DMS53 treated with DMSO at 0.1 percent for 48 hours (cell line): Measurements from ENCODE around the gene NR0B2.
"Not testable (repeated sequence)": the region's sequence is repeated elsewhere in the genome, so short reads cannot be mapped to it uniquely, and the experiment has no call there.

ENCODE experiments used
- DNase-seq: peaks from one replicate; lab custom pipeline; 2025; ENCODE audit not compliant: unreplicated experiment; lab: John Stamatoyannopoulos, UW

The NR0B2 gene, protein sequence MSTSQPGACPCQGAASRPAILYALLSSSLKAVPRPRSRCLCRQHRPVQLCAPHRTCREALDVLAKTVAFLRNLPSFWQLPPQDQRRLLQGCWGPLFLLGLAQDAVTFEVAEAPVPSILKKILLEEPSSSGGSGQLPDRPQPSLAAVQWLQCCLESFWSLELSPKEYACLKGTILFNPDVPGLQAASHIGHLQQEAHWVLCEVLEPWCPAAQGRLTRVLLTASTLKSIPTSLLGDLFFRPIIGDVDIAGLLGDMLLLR

DNA sequence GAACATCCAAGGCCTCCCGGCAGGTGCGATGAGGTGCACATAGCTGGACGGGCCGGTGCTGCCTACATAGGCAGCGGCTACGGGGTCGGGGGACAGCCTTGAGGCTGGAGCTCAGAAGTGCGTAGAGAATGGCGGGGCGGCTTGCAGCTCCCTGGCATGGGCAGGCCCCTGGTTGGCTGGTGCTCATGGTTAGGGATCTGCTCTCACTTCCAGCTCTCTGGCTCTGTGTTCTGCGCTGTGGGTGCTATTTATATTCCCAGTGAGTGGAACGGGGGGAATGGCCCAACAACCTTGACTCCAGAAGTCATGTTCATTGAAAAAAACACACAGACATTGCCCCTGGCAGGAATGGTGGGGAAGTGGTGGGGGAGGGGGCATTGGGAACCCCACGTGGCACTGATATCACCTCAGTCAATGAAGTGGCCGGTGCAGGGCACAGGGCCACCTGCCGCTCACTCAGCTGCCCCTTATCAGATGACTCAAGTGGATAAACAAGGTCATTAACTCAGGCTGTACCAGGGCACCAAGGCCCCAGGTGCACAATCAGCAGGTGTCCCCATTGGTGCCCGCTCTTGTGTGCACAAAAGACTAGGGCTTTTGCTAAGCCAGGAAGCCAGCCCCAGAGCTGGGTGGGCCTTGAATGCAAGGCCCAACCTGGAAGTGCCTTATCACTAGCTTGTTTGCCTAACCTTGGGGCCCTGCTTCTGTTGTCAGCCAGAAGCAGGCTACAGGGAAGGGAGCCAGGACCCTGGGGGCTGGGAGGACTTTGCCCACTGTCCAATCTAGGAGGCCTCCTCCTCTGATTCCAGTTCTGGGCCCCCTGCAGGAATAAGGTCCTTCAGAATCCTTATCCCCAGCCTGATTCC is at the start of gene NR0B2:
Gene NR0B2 (minus strand): TSS at position 222 of the 866 bp plus-strand sequence. CDS start 35 bp downstream, at position 187.
- peak; percentile 99 for DNase-seq

DNA sequence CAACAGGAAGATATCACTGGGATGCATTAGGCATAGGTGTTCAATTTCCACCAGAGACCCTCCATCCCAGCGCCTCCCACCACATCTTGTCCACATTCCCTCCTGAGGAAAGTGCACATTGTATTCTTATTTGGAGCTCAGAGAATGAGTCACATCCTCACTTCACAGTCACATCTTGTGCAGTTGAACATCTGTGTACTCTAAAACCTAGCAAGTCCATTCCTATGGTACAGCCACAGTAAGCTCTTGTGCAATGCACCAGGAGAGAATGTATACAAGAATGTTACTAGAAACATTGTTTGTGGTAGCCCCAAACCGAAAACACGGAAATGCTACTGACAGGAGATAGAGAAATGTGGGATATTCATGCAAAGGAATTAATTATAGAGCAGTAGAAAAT is 48.1 kb upstream of the NR0B2 start:
- DNase-seq = peak; percentile 37

DNA sequence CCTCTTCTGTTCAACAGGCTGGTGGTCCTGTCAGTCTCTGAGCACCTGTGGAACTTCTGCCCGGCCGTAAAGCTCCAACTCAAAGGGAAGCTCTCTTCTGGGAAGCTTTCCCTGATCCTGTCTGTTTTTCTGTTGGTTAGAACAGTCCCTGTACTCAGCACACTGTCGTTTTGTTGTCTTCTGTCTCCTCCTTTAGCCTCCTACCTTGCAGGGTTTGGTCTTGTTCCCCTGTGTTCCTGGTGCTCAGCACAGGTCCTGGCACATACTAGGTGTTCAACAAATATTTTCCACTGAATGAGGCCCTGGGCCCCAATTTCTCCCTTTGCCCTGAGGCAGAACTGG is 46.8 kb upstream of the NR0B2 start:
- DNase-seq = no peak

DNA sequence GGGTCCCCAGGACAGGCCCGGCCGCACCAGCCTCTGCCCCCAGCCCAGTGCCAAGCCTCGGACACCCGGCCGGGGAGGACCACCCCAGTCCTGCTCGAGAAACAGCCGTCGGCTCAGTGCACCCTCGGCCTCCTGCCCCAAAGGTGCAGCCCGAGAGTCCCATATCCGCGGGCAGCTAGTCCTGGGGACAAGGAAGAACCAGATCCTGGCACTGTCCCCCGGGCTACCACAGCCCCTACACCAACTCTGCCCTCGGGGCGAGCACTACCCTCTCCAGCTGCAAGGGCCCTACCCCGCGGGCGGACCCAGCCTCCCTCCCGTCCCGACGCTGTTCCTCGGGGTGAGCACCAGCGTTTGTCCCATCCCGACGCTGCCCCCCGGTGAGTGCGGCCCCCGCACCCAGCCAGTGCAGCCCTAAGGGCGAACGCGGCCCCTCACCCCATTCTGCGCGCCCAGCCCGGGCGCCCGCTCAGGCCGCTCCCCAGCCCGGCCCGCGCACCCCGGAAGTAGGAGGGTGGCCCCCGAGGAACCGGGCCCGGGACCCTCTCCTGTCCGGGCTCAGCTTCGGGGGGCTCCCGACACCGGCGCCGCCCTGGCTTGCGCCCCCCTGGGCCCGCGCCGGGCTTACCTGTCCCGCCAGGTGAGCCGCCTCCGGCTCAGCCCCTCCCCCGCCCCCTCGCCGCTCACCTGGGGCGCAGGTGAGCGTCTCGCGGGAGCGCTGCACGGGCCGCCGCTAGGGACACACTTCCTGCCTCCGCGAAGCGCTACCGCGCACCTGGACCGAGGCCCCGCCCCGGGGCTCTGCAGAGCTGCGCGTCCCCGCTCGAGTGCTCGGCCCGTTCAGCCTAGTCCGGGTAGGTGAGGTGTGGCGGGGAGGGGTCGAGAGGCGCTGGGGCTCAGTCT is 46.2 kb upstream of the NR0B2 start, which contains the start of gene KDF1:
Gene KDF1 (minus strand): TSS at position 747 of the 903 bp plus-strand sequence. CDS start 8,088 bp downstream, outside the sequence.
- DNase-seq = peak; percentile 80

DNA sequence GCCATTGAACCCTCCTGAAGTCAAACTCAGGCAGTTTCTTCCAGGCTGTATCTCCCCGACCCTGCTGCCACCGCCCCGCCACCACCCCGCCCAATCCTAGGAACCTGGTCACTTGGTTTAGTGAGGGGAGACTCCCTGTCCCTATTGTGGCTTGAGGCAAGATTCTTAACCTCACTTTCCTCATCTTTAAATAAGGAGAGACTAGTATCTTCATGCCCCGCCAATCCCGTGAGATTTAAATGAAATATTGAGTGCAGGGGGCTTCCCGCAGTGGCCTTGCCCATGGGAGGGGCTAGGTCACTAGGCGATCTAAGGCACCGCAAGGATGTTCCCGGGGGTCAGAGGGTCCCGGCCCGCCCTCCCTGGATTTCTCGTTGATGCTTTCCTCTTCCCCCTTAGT is 45.5 kb upstream of the NR0B2 start:
- DNase-seq = no peak

DNA sequence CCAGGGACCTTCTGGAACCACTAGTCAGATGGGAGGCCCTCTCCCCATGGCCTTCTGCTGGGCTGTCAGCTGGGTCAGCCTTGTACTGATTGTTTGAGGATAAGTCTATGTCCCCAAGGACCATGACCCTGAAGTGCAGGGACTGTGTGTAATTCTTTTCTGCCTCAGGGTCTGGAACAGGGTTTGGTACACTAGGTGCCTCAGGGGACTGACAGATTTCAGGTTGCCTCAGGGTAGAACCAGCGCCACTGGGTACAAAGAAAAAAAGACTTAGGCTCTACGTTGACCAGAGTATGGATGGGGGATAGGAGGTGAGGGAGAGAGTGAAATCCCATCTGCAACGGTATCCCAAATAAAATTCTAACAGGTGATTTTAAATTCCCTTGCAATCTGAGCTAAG is 43.5 kb upstream of the NR0B2 start:
- no peak for DNase-seq

DNA sequence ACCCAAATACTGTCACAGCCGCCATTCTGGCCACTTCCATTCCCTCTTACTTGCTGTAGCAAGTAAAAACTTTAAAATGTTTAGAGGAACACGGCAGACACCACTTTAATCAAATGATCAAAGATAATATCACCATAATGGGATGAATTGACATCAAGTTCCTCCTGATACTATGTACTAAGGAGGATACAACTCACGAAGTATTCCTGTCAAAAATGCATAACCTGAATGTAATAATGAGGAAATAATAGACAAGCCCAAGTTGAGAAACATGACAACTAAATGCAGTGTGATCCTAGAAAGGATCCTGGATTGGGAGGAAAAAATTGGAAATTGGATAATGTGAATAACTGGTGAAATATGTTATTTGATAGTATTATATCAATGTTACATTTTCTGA is 42.5 kb upstream of the NR0B2 start:
- DNase-seq = no peak

DNA sequence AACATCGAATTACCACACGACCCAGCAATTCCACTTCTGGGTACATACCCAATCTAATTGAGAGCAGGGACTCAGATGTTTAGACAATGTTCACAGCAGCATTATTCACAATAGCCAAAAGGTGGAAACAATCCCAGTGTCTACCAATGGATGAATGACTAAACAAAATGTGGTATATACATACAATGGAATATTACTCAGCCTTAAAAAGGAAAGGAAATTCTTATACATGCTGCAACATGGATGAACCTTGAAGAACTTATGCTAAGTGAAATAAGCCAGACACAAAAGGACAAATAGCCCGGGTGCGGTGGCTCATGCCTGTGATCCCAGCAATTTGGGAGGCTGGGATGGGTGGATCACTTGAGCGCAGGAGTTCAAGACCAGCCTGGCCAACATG is 39.6 kb upstream of the NR0B2 start:
- no peak for DNase-seq

DNA sequence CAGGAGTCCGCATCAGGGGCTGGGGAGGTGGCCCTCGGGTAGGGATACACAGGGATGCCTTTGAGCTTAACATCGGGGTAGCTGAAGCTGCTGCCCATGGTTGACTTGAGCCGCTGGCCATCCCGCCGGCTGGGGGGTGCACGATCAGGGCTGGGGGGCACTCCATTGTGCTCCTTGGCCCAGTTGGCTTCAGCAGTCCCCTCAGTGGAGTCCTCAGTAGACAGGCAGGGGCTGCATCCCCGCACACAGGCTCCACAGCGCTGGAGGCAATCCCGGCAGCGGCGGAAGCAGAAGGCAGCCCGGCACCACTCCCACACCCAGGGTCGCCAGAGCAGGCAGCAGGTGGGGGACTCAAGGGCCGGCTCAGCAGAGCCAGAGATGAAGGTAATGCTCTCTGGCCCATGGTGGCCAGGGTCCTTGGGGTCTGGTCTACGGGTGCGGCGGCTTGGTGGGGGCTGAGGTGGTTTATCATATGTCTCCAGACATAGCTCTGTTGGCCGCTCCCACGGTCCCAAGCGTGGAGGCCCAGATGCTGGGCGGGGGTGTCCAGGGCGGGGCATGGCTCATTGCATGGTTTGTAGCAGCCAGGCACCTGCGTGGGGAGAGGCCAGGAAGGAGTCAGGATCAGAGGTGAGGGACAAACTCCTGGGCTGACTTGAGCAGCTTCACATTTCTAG is 38.2 kb upstream of the NR0B2 start:
- DNase-seq = no peak

DNA sequence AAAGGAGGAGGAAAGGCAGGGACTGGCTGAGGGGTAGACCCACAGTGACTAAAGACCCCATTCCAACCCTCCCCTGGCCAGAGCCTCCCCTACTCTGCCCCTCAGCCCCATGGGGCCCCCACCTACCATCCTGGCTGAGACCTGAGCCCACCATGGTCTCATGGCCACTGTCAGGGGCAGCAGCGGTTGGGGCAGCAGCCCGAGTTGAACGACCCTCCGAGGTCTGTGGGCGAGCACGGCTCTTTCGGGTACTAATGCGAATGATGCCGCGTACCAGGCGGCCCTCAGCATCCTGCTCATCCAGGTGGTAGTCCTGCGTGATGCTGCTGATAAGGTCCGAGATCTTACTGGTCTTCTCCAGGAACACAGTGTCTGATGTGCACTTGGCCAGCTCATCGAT is 37.4 kb upstream of the NR0B2 start:
- DNase-seq = no peak

DNA sequence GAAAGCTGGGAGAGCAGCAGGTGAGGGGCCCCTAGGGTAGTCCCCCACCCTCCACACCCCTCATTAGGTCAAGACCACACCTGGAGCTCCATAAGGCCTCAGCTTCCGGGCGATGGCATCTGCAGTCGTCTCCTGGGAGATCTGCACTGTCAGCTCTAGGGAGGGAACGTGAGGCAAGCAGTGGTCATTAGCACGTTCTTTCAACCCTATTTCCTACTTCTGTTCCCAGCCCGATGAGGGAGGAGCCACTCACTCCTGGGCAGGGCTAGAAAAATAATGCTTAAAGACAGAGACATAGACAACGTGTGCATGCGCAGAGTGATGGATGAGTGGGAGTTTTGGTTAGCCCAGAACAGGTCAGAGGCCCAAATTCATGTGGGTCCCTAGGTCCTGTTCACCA is 36.8 kb upstream of the NR0B2 start:
- DNase-seq = no peak

DNA sequence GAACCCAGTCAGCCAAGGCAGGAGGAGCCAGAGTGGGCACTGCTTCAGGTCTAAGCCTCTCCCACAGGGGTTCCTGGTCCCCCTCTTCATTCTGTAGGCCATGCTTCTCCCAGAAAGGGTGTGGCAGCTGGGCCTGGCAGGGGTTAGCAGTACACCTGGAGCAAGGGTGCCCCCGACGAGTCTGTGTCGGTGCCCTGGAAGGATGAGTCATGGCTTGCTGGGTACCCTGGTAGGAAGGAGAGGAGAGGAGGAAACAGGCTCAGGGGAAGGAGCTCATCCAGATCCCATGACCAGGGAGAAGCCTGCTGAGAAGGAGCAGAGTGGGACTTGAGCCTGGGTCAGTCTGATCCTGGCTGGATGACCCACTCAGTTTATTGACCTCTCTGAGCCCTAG is 36.1 kb upstream of the NR0B2 start:
- no peak for DNase-seq

DNA sequence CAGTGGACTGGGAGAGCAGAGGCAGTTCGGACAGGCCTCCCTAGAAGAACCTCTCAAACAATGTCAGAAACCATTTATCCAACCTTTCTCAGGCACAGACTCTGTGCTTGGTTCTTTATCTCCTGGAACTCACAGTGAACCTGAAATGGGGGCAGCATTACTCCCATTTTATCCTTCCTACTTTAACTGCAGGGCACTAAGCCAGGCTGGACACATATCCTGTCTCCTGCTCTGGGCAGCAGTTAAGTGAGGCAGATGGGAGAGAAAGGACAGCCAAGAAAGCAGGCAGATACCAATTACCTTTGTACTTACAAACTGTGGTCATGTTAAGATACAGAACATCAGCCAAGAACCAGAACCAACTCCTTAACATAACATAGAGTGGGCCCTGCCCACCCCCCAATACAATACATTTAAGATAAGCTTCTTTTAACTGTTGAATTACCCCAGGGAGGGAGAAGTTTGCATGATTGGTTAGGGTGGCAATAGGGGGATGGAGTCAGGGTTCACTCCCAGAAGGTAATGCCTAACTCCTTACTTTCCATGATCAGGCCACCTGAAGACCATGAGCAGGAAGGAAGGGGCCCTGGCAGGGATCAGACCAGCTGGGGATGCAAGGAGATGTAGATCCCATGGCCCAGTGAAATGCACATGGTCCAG is 35.6 kb upstream of the NR0B2 start:
- DNase-seq = no peak

DNA sequence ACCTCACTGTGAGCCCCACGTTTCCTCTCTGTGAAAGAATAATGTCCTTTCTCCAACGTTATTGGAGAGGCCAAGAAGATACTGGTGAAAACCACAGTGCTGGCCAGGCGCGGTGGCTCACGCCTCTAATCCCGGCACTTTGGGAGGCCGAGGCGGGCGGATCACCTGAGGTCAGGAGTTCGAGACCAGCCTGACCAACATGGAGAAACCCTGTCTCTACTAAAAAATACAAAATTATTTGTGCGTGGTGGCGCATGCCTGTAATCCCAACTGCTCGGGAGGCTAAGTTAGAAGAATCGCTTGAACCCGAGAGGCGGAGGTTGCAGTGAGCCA is 34.9 kb upstream of the NR0B2 start:
- DNase-seq = not testable (repeated sequence)

DNA sequence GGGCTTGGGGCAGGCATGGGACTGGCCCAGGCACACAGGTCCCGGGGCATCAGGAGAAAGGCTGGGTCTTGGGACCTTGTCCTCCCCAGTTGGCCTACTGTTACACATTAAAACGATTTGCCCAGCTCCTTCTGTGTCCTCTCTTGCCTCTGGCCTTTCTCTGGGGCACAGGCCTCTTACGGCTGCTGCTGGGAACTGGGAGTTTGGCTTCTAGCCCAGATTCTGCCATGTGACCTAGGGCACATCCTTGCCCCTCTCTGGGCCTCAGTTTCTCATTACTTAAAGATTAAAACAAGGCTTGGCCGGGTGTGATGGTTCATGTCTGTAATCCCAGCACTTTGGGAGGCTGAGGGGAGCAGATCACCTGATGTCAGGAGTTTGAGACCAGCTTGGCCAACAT is 32.5 kb upstream of the NR0B2 start:
- no peak for DNase-seq

DNA sequence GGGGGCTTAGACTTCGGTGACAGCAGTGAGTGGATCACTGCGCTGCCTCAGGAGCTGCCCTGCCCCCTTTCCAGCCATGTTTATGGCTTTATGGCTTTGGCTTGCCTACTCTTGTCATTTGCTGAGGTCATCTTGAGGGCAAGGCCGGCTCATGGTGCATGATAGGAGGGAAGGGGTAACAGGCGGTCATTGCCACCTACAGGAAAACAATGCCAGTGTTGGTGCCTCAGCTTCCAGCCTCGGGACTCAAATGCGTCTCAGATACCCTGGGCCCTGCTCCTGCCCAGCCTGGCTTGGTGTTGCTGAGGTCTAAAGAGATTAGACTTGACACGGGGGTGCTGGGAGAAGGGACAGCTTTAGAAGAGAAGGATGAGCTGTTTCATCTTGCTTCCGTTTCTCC is 32.0 kb upstream of the NR0B2 start:
- no peak for DNase-seq

DNA sequence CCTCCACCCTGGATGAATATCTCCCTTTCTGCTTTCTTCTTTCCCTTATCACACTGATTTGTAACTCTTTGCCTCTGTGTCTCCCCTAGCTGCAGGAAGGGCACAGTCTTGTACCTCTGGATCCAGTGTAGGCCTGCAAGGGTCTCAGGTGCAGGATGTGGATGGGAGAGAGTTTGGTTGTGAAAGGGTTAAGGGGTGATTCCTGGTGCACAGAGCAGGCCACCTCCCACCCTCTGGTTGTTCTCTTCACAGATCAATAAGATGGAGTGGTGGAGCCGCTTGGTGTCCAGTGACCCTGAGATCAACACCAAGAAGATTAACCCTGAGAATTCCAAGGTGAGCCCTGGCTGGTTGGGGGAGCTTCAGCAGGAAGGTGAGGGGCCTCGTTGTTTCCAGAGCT is 31.4 kb upstream of the NR0B2 start:
- DNase-seq = no peak

DNA sequence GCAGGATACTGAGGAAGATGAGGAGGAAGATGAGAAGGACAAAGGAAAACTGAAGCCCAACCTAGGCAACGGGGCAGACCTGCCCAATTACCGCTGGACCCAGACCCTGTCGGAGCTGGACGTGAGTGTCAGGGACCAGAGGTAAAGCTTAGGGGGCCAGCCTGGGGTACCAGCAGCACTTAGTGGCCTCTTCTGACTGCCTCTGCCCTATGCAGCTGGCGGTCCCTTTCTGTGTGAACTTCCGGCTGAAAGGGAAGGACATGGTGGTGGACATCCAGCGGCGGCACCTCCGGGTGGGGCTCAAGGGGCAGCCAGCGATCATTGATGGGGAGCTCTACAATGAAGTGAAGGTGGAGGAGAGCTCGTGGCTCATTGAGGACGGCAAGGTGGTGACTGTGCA is 28.9 kb upstream of the NR0B2 start:
- DNase-seq = no peak

DNA sequence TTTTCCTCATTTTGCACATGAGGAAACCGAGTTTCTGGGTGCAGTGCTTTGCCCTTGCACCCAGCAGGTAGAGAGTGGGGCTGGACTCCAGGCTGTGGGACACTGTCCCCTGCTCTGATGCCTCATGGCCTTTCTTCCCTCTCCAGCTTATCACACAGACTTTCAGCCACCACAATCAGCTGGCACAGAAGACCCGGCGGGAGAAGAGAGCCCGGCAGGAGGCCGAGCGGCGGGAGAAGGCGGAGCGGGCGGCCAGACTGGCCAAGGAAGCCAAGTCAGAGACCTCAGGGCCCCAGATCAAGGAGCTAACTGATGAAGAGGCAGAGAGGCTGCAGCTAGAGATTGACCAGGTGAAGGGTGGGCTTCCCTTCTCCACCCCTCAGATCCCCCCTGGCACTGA is 27.5 kb upstream of the NR0B2 start:
- DNase-seq = no peak

DNA sequence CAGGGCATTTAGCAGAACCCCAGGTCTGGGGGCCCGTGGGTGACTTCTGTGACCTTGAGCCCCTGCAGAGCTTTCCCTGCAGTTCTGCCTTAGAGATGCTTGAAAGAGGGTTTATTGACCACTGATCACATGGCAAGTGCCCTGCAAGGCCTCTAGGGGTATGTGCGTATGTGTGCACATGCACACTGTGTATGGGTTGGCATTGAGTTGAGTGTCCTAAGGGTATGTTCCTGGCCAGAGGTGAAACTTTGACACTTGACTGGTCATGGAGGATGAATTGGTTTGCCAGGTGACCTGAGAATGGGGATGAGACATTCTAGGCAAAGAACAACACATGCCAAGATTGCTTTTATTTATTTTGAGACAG is 24.9 kb upstream of the NR0B2 start:
- DNase-seq = no peak
